Islet precursor cell (in vitro differentiated cells): ENCODE data around the gene ACAA1.
"Not testable (repeated sequence)": the region's sequence is repeated elsewhere in the genome, so short reads cannot be mapped to it uniquely, and the experiment has no call there.

ENCODE experiments used
- DNase-seq: peaks from one replicate; pipeline ENCODE4 v3.0.0-alpha.2; 2018

Gene ACAA1, protein sequence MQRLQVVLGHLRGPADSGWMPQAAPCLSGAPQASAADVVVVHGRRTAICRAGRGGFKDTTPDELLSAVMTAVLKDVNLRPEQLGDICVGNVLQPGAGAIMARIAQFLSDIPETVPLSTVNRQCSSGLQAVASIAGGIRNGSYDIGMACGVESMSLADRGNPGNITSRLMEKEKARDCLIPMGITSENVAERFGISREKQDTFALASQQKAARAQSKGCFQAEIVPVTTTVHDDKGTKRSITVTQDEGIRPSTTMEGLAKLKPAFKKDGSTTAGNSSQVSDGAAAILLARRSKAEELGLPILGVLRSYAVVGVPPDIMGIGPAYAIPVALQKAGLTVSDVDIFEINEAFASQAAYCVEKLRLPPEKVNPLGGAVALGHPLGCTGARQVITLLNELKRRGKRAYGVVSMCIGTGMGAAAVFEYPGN

DNA sequence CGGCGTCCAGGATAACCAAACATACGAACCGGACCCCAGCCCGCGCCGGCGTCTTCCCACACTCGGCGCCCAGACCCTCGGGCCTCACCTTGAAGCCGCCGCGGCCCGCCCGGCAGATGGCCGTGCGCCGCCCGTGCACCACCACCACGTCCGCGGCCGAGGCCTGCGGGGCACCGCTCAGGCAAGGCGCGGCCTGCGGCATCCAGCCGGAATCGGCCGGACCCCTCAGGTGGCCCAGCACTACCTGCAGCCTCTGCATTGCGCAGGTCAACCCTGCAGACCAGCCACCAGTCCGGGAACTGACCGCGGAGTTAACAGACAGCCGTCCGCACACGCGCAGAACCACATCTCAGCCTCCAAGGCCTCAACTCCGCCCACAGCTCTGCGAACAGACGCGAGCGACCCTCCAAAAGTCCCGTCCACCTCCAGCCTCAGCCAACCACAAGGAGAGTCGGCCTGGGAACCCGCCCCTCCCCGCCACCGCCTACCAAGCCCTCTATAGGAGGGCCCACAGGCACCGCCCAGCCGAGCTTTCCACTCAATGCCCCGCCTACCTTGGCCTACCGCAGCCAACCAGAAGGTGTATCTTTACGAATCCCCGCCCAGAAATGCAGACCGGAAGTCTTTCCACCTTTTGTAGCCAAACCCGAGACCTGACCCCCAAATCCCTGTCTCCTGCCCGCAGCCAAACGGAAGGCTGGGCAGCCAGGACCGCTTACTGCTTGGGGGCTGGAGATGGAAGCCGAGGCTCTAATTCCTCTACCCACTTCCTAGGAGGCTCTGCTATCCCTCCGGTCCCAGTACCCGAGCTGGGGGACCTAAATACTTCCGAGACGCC, at the start of gene ACAA1:
Gene ACAA1, minus strand, starts transcription at position 351 of the 838 bp plus-strand sequence. Its CDS starts 92 bp downstream, at position 259.
- peak; percentile 100 for DNase-seq

DNA sequence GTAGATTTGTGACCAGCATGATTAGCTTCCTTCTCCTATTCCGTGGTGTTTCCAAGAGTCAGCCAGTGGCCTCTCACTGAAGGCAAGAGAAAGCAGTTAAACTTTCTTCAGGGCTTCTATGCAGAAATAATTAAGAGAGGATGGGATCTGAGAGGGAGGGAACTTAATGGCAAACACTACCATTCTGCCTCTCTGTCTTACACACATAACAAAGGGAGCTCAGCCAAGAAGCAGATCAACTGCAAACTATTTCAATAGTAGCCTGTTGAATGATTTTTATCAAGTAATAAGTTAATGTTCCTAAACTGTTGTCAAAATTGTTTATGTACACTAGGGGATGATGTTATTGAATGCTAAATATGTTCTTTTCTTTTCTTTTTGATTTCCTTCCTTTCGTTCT, 40.3 kb upstream of the ACAA1 start:
- DNase-seq: no peak

DNA sequence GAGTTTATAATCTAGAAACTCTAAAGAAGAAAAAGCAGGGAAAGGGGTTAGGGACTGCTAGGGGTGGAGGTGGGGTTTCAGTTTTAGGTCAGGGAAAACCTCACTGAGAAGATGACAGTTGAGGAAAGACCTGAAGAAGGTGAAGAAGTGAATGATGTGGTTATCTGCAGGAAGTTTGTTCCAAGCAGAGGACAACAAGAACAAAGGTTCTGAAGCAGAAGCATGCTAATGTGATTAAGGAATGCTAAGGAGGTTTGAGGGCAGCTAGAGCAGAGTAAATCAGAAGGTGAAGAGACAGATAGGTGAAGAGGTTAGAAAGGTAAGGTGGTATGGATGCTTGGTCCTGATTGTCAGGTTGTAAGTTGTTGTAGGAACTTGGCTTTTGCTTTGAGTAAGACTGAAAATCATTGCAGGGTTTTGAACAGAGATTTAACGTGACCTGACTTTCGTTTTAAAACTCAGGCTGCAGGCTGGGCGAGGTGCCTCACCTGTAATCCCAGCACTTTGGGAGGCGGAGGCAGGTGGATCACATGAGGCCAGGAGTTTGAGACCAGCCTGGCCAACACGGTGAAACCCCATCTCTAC, 37.0 kb upstream of the ACAA1 start:
- no peak for DNase-seq

DNA sequence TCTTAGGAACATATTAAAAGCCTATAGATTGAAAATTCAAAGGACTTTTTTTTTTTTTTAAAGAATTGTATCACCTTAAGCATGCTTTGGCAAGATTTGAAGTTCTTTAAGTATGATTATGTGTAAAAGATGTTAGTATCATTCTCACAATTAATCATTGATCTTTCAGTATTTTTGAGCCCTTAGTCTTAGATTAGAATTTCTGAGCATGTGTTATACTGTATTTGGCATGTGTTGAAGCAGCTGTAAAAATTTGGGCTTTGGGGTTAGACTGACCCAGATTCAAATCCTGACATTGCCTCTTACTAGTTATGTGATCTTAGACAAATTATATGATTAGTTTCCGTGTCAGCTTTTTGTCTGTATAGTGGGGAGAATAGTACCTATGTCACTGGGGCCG, 34.7 kb upstream of the ACAA1 start:
- no peak for DNase-seq

DNA sequence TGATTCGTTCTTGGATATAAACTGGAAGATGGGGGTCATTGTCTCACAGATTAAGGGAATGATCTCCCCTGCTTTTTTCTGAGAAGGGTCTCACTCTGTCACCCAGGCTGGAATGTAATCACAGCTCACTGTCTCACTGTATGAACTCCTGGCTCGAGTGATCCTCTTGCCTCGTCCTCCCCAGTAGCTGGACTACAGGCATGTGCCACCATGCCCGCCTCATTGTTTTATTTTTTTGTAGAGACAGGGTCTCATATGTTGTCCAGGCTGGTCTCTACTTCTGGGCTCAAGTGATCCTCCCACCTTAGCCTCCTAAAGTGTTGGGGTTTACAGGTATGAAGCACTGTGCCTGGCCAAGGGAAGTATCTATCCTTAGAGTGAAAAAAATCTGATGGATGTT, 33.8 kb upstream of the ACAA1 start:
- DNase-seq: no peak

DNA sequence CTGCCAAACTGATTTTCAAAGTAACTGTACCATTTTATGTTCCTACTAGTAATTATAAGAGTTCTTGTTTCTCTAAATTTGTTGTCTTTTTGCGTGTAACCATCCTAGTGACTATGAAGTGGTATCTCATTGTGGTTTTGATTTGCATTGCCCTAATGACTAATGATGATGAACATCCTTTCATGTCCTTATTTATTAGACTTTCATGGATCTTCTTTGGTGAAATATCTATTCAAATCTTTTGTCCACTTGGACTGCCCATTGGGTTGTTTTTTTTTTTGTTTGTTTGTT, 32.0 kb upstream of the ACAA1 start:
- no peak for DNase-seq

DNA sequence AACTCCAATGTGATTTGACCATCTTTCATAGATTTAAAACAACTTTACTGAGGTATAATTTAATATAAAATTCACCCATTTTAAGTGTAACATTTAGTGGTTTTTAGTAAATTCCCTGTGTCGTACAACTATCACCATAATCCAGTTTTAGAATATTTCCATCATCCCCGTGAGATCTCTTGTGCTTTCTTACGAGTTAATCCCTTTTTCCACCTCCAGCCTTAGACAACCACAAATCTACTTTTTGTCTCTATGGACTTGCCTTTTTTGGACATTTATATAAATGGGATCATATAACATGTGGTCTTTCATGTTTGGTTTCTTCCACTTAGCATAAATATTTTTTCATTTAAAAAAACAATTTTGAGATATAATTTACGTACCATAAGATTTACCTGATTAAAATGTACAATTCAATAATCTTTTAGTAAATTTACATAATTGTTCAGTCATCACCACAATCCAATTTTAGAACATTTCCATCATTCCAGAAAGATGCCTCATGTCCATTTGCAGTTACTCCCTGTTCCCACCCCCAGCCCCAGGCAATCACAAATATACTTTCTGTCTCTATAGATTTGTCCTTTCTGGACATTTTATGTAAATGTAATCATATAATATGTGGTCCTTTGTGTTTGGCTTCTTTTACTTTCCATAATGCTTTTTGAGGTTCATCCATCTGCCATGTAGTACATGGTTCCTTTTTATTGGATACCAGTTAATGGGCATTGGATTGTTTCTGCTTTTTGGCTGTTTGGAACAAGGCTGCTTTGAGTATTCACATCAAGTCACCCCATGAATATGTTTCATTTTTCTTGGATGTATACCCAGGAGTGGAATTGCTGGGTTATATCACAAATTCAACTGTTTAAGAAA, 31.5 kb upstream of the ACAA1 start:
- DNase-seq: no peak

DNA sequence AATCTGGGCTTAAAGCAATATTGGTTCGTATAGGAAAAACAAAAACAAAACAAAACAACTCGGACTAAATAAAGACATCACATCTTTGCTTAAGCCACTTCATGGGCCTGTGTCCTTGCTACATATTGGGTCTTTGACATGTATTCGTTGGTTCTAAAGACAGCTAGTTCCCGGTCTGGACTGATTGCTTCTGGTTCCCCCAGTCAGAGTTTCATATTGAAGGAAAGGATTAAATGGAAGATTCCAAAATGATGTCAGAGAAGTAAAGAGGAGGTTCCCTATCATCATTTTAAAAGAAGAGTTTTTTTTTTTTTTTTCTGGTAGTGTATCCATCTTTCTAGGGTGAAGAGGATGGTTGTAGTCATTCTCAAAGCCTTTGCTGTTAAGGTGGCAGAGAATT, 30.7 kb upstream of the ACAA1 start:
- DNase-seq: no peak

DNA sequence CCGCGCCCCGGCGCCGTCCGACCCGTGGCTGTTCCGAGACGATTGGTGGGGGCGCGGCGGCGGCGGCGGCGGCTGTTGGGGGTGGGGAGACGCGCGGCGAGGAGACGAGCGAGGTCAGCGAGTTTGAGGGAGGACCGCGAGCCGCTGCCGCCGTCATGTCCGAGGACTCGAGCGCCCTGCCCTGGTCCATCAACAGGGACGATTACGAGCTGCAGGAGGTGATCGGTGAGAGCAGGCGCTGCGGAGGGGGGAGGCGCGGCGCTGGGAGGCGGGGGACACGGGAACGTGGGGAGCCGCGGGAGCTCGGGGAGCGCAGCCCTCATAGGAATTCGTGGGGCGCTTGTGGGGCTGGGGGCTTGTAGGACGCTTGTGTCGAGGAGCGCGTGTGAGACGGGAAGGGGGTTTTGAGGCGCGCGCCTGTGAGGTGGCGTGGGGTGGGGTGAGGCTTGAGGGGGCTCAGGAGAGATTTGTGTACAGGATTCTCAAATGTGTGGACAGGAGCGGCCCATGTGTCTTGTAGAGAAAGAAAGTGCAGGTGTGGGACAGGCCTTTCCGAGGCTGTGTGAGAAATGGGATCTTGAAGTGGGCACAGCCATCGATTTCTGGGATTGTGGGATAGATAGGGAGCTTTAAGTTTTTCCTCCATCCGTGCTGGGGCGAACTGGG, 28.9 kb upstream of the ACAA1 start:
- DNase-seq: no peak

DNA sequence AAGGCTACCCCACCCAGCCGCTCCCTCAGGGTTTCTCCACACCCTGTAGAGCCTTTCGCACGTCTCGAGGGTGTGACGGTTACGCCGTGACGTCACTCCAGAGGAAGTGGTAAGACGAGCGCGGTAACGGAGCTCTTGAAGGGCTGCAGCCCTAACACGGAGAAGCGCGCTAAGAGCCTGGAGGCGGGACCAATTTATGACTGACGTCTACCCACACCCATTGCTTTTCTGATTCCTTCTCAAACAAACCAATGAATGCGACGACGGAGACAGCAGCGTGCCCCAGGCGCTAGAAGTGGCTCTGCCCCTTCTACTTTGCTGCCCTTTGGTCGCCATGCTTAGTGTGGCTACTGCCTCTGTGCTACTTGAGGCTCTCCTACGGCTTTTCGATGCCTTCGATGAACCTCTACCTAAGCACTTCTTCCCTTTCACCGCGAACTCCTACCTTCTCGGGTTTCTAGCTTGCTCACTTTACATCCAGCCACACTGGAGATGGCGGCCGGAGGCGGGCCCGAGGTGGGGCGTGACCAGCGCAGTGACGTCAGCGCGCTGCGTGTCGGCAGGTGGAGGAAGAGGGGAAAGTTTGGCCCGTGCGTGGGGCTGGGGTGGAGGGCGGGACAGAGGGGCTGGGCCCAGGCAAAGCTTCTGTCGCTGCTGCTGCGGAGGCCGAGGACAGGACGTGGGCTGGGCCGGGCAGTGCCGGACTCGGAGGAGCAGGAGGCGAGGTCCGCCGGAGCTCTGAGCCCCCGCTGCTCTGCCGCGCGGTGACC, 28.2 kb upstream of the ACAA1 start, which contains the start of gene OXSR1:
Gene OXSR1, plus strand, starts transcription at position 586 of the 770 bp plus-strand sequence. CDS start 340 bp downstream, outside the sequence.
- DNase-seq: peak; percentile 99

DNA sequence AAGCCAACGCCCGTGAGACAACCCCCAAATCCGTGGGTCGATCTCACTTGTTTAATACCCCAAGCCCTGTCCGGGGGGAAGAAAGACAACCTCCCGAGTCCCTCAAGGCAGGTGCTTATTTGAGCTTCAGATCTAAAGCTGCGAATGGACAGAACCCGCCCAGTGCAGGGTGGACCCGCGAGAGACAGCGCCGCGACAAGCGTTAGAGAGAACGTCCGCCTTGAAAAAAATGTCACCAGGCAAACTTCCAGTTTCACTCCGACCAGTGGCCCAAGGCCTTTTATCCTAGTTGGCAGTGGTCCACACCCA, 27.7 kb upstream of the ACAA1 start:
- no peak for DNase-seq

DNA sequence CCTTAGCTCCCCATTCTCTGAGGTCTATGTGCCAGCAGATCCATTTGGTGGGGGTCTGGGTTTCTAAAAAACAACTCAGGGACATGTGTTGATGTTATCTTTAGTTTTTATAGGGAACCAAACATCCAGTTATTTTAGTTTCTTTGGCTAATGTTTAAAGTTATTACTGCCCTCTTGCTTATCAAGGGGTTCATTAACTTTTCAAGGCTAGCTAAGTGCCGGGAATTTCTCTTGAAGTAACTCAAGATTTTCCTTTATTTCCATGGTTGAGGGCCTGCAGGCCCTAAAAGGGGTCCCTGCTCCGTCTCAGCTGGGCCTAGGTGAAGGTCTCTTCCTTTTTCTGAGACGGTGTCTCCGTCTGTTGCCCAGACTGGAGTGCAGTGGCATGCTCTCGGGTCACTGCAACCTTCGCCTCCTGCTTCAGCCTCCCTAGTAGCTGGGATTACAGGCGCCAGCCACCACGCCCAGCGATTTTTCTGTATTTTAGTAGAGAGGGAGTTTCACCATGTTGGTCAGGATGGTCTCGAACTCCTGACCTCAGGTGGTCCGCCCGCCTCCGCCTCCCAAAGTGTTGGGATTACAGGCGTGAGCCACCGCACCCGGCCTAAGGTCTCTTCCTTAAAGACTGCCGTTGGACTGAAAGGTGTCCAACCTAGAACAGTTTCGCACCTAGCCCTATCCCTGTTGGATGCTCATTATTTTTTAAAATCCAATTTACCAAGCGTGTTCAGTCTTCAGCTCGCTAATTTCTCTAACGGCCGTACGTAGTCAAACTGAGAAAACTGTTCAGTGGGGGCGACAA, 27.1 kb upstream of the ACAA1 start:
- no peak for DNase-seq

DNA sequence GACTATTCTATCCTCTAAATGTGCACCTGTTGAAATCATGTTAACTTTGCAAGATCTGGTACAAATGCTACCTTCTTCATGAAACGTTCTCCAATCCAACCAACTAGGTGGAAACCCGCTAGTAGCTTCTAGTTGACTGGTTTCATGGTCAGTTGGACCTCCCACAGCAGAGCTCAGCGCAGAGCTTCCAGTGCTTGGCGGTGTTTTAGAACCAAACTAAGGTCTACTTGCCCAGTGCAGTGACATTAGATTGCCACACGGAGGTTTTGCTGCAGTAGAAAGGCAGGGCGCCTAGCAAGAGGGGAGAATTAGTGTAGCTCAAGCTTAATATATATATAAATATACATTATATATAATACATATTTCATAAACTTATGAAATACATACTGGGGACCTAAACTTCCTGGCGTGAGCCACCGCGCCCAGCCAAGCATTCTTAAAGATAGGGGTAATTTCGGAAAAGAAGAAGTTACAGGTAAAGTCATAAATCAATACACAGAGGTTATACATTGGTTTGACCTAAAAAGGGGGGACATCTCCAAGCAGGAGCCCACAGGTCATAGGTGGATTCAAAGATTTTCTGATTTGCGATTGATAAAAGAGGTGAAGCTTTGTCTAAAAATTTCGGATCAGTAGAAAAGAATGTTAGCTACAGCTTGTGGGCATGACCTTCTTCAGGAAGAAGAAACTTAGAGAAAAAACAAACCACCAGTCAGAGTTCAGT, 26.4 kb upstream of the ACAA1 start:
- no peak for DNase-seq

DNA sequence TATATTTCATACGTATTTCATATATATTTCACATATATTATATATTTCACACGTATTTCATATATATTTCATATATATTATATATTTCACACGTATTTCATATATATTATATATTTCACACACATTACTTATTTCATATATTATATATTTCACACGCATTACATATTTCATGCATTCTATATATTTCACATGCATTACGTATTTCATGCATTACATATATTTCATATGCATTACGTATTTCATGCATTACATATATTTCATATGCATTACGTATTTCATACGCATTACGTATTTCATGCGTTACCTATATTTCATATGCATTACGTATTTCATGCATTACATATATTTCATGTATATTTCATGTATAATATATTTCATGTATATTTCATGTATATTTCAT, 23.8 kb upstream of the ACAA1 start:
- DNase-seq: not testable (repeated sequence)

DNA sequence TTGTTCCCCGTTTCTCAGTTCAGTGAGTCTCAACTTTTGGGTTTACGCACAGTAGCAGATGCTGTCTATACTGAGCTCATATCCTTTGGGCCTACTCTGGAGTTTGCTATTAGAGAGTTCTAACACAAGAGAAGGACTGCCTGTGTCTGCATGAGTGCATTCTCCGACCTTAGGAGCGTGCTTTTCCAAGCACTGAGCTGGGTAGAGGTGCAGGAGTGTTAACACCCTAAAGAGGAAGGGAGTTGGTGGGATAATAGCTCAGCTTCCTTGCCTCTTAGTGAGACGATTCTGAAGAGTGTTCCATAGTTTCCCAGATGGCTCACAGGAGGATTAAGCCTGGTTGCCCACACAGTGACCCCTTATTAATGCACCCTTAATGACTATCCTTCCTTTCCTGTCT, 21.5 kb upstream of the ACAA1 start:
- DNase-seq: no peak

DNA sequence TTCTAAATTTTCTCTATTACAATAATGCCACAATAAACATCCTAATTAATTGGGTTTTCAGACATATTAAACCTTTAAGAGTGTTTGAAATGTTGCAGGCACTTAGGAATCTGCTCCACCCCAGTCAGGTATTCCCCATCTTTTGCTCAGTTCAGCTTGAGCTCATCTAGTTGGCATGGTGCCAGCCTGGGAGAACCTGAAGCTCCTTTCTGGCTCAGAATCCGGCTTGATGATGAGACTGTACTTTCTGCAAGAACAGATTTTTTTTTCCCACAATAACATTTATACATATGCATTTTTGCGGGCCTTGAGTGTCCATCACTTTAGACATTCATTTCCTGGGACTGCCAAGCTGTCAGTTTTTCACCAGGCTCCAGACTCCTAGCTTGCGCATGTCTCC, 20.7 kb upstream of the ACAA1 start:
- no peak for DNase-seq

DNA sequence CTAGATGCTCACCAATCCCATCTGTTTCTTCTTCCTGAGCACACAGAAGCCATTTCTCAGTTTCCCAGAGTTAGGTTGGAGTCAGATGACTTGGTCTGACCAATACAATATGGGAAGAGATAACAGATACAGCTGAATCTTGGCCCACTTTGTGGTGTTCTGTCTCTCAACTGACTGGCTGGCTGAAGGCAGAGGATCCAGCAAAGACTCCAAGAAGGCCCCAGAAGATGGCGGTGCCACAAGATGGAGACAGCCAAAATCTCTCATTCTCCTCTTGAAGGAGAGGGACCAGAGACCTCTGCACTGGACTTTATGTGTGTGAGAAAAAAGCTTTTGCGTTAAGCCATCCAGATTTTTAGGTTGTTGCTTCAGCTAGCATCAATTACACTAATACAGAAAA, 20.2 kb upstream of the ACAA1 start:
- DNase-seq: no peak

DNA sequence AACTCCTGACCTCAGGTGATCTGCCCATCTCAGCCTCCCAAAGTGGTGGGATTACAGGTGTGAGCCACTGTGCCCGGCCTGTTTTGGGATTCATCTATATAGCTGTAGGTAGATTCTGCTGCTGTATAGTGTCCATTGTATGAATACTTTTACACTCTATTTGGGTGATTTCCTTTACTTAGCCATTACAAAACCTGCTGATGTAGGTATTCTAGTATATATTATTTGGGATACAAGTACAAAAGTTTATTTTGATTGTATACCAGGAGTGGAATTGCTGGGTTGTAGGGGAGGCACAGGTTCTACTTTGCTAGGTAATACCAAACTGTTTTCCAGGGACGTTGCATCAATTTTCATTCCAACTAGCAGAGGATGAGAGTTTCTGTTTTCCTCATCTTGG, 18.9 kb upstream of the ACAA1 start:
- peak; percentile 4 for DNase-seq

DNA sequence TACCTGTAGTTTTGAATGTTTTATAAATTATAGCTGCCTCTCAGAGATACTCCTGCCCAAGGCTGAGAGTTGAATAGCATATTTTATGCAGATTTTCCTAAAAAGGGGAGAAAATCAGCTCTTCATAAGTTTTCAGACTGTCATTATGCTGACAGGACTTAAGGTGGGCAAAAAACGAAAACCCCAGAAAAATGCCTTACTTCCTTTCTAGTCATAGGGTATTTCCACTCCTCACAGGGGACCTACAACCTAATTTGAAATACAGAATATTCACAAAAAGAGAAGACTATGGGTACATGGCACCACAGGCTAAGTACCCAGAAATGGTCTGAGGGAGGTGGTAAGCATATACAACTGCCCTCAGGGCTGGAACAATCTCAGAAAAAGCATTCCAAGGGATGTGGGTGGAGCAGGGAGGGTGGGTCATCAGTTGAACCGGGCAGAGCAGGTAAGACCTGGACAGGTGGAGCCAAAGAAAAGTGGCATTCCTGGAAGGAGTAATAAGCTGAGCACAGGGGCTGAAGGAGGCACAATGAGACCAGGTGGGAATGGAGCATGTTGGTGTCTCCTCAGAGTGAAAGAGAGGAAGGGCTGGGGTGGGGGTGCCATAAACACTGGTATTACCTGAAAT, 17.8 kb upstream of the ACAA1 start:
- DNase-seq: peak; percentile 89
